HCT116 (cell line): ENCODE data around the gene CPED1. TPM values are rescaled to one million over a fixed set of nuclear protein-coding genes. Genes with fewer than 3 reads are reported as not detected.

Experiments
- ATAC-seq: fragments of 200-7000 bp; cut with Tn5 transposase; 2 replicates; pipeline ENCODE4 v1.9.1; 2020; ENCODE audit warnings: mild to moderate bottlenecking, moderate library complexity
- BruUV-seq: library from RNA; stranded (reverse); fragments of 400-500 nt; replicated peaks from 2 replicates; lab custom pipeline; 2021; lab: Mats Ljungman, UMichigan
- CTCF ChIA-PET: fragments of 300-600 bp; sonication (Branson Sonifier 250); formaldehyde crosslinking; loops from one replicate; lab custom pipeline; 2021; ENCODE audit warnings: antibody characterized with exemption; lab: Charles Lee
- POLR2A ChIA-PET: fragments of 300-600, 350-600 bp; sonication (Branson Sonifier 250); formaldehyde crosslinking; loops from one replicate; lab custom pipeline; 2021; ENCODE audit warnings: antibody characterized with exemption; lab: Charles Lee
- RAD21 ChIA-PET, 2 experiments: fragments of 300-600 bp; sonication (Branson Sonifier 250); formaldehyde crosslinking; loops; one replicate each; lab custom pipeline; 2023; ENCODE audit warnings: low total read pairs in 2 of 2; ENCODE audit not compliant: uncharacterized antibody in 2 of 2, unreplicated experiment in 2 of 2, low non-redundant PET in 1 of 2; lab: Charles Lee
- DNase-seq: peaks from one replicate; pipeline ENCODE4 v3.0.0-alpha.2; 2010; ENCODE audit warnings: low read depth, low spot score
- H2AFZ ChIP-seq: fragments of 200-600 bp; shearing (Covaris generic), sonication (generic); 2 replicates; pipeline ENCODE4 v1.6.1; 2017; ENCODE audit warnings: low read depth, mixed run types, mixed read lengths, antibody characterized with exemption, low read length; ENCODE audit not compliant: poor library complexity, severe bottlenecking
- H3K27ac ChIP-seq: 2 replicates; pipeline ENCODE4 v1.5.1; 2012; ENCODE audit warnings: low read depth, low read length
- H3K27me3 ChIP-seq: fragments of 200-600 bp; sonication (generic); 2 replicates; pipeline ENCODE4 v1.6.1; 2016; ENCODE audit warnings: mixed run types, low read length, mixed read lengths; ENCODE audit not compliant: insufficient read depth
- H3K36me3 ChIP-seq, 2 experiments: fragments of 200-500 bp in 1 of 2; fragments of 200-600 bp in 1 of 2; sonication (Bioruptor generic) in 1 of 2; sonication (generic) in 1 of 2; 2 replicates each; pipeline versions ENCODE4 v1.5.1 to v1.6.1; 2014 to 2016; ENCODE audit warnings: low read length in 2 of 2, inconsistent platforms in 1 of 2, mixed read lengths in 1 of 2, mixed run types in 1 of 2; ENCODE audit not compliant: insufficient read depth in 2 of 2, control insufficient read depth in 1 of 2
- H3K4me1 ChIP-seq, 2 experiments: fragments of 200-600 bp in 1 of 2; sonication (generic) in 1 of 2; 2 replicates each; pipeline versions ENCODE4 v1.5.1 to v1.6.1; 2012 to 2017; ENCODE audit warnings: low read length in 2 of 2, inconsistent platforms in 1 of 2, mild to moderate bottlenecking in 1 of 2, mixed read lengths in 1 of 2, mixed run types in 1 of 2, moderate library complexity in 1 of 2; ENCODE audit not compliant: insufficient read depth in 2 of 2, control insufficient read depth in 1 of 2
- H3K4me2 ChIP-seq: fragments of 200-600 bp; sonication (generic); 2 replicates; pipeline ENCODE4 v1.6.1; 2017; ENCODE audit warnings: mixed run types, low read length, mixed read lengths
- H3K4me3 ChIP-seq, 2 experiments: fragments of 200-600 bp in 1 of 2; sonication (generic) in 1 of 2; replicated peaks in 1 of 2; 2 replicates each; pipeline ENCODE4 v1.5.1; 2011 to 2016; ENCODE audit warnings: low read length in 2 of 2, control low read depth in 1 of 2, low read depth in 1 of 2, mild to moderate bottlenecking in 1 of 2, mixed read lengths in 1 of 2, mixed run types in 1 of 2
- H3K79me2 ChIP-seq: fragments of 200-600 bp; sonication (generic); 2 replicates; pipeline ENCODE4 v1.6.1; 2017; ENCODE audit warnings: mild to moderate bottlenecking, mixed run types, low read length, moderate library complexity, mixed read lengths; ENCODE audit not compliant: insufficient read depth
- H3K9ac ChIP-seq: fragments of 200-600 bp; sonication (generic); 2 replicates; pipeline ENCODE4 v1.6.1; 2016; ENCODE audit warnings: low read length, mixed read lengths
- H3K9me2 ChIP-seq: fragments of 200-600 bp; sonication (generic), shearing (Covaris generic); 2 replicates; pipeline ENCODE4 v1.6.1; 2017; ENCODE audit warnings: mixed run types, mild to moderate bottlenecking, moderate library complexity; ENCODE audit not compliant: insufficient read depth
- H3K9me3 ChIP-seq, 2 experiments: fragments of 200-500 bp in 1 of 2; fragments of 200-600 bp in 1 of 2; sonication (Bioruptor generic) in 1 of 2; sonication (generic) in 1 of 2; 2 replicates each; pipeline ENCODE4 v1.6.1; 2014 to 2017; ENCODE audit warnings: low read length in 2 of 2, mixed read lengths in 2 of 2, inconsistent platforms in 1 of 2, low read depth in 1 of 2, mild to moderate bottlenecking in 1 of 2, mixed run types in 1 of 2, moderate library complexity in 1 of 2; ENCODE audit not compliant: control insufficient read depth in 1 of 2, insufficient read depth in 1 of 2
- H4K20me1 ChIP-seq: fragments of 200-600 bp; sonication (generic), shearing (Covaris generic); 2 replicates; pipeline ENCODE4 v1.6.1; 2017; ENCODE audit warnings: mixed run types, mild to moderate bottlenecking, moderate library complexity; ENCODE audit not compliant: insufficient read depth
- ATF3 ChIP-seq: IDR thresholded peaks from 2 replicates; pipeline ENCODE4 v1.6.1; 2012
- CBX3 ChIP-seq: IDR thresholded peaks from 2 replicates; pipeline ENCODE4 v1.6.1; 2012; ENCODE audit warnings: low read depth
- CEBPB ChIP-seq: IDR thresholded peaks from 2 replicates; pipeline ENCODE4 v1.6.1; 2012; ENCODE audit warnings: low read depth
- CTCF ChIP-seq, 3 experiments: fragments of 200-600 bp in 1 of 3; sonication (generic) in 1 of 3; IDR thresholded peaks in 2 of 3; conservative IDR thresholded peaks in 1 of 3; 2 replicates each; pipeline ENCODE4 v1.5.1; 2012 to 2017; ENCODE audit warnings: low read depth in 2 of 3, low read length in 2 of 3, antibody characterized with exemption in 1 of 3, borderline replicate concordance in 1 of 3, control low read depth in 1 of 3, mild to moderate bottlenecking in 1 of 3, mixed read lengths in 1 of 3, mixed run types in 1 of 3, moderate library complexity in 1 of 3; ENCODE audit not compliant: insufficient read depth in 1 of 3
- EGR1 ChIP-seq: IDR thresholded peaks from 2 replicates; pipeline ENCODE4 v1.6.1; 2012; ENCODE audit warnings: low read depth
- ELF1 ChIP-seq: IDR thresholded peaks from 2 replicates; pipeline ENCODE4 v1.6.1; 2012; ENCODE audit warnings: low read depth, borderline replicate concordance
- EZH2phosphoT487 ChIP-seq: fragments of 200-600 bp; IDR thresholded peaks from 2 replicates; pipeline ENCODE4 v1.6.1; 2018; ENCODE audit warnings: antibody characterized with exemption, borderline replicate concordance
- FOSL1 ChIP-seq: IDR thresholded peaks from 2 replicates; pipeline ENCODE4 v1.6.1; 2012; ENCODE audit warnings: low read depth
- JUND ChIP-seq: IDR thresholded peaks from 2 replicates; pipeline ENCODE4 v1.6.1; 2012
- POLR2AphosphoS5 ChIP-seq: IDR thresholded peaks from 2 replicates; pipeline ENCODE4 v1.6.1; 2011; ENCODE audit warnings: mild to moderate bottlenecking, low read depth, low read length, moderate library complexity
- RAD21 ChIP-seq: IDR thresholded peaks from 2 replicates; pipeline ENCODE4 v1.6.1; 2012; ENCODE audit warnings: low read depth, mild to moderate bottlenecking
- REST ChIP-seq: IDR thresholded peaks from 2 replicates; pipeline ENCODE4 v1.6.1; 2012; ENCODE audit warnings: low read depth
- SIN3A ChIP-seq: IDR thresholded peaks from 2 replicates; pipeline ENCODE4 v1.6.1; 2012; ENCODE audit warnings: low read depth
- SP1 ChIP-seq: IDR thresholded peaks from 2 replicates; pipeline ENCODE4 v1.6.1; 2012; ENCODE audit warnings: low read depth
- TCF7L2 ChIP-seq: IDR thresholded peaks from 2 replicates; pipeline ENCODE4 v1.7.0; 2011; ENCODE audit warnings: borderline replicate concordance, inconsistent platforms; ENCODE audit not compliant: insufficient read depth, insufficient read length; ENCODE audit errors: extremely low read depth
- YY1 ChIP-seq: IDR thresholded peaks from 2 replicates; pipeline ENCODE4 v1.6.1; 2011; ENCODE audit warnings: low read length, low read depth, moderate library complexity, mild to moderate bottlenecking; ENCODE audit not compliant: insufficient replicate concordance; ENCODE audit errors: extremely low read depth
- ZBTB33 ChIP-seq: IDR thresholded peaks from 2 replicates; pipeline ENCODE4 v1.6.1; 2011; ENCODE audit warnings: mild to moderate bottlenecking, low read length, moderate library complexity; ENCODE audit not compliant: insufficient replicate concordance; ENCODE audit errors: extremely low read depth
- ZFX ChIP-seq: fragments of 450-650 bp; IDR thresholded peaks from 2 replicates; pipeline ENCODE4 v1.6.1; 2017
- intact Hi-C: fragments of 100-400 bp; cut with micrococcal nuclease; formaldehyde crosslinking; loops from 2 replicates; pipeline ENCODE4 v1.10.0; 2022
- total RNA-seq: library from RNA; stranded (reverse); gene quantifications from one replicate; pipeline ENCODE4 v1.2.1, GENCODE V29; 2021; ENCODE audit not compliant: unreplicated experiment
- TF ChIP-seq, protein P1 (sequence below): IDR thresholded peaks from 2 replicates; pipeline ENCODE4 v1.6.1; 2012

CPED1 gene
- total RNA-seq, 1 experiment from 2014 or later = 1.2 TPM

DNA sequence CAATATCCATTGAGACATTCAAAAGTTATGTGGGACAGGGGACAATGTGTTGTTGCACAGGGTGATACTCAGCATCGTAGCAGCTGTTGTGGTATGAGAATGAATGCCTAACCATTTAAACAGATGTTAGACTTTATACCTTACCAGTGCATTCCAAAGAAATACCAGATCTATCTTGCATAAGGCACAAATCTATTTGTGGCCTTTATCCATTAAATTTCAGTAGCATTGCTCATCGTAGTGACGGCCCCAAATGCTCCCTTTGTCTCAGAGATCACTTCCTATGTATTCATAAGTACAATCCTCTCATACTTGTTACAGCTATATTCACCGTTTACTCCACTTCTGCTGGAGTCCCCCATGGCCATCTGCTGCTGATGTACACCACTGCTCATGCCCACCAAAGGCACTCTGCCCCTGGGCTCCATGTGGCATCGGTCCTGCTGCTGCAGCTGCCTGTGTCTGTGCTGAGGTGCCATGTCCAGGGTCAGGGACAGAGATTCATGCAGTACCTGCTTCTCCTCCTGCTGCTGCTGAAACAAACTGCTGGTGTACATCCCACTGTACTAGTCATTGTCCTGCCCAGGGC, 96.3 kb downstream of the CPED1 start:
- no peaks in the 10 kb centered on the region for H3K9me2 ChIP-seq
- POLR2A ChIA-PET = no interaction called here
- CTCF ChIA-PET = no interaction called here
- no peaks in the 10 kb centered on the region for H3K36me3 ChIP-seq
- BruUV-seq = no TSS peak
- RAD21 ChIA-PET = no interaction called here
- H3K9ac ChIP-seq = peak overlapping the region; percentile 23; the same call in 1 of the 2 replicates
- ATAC-seq = peak; percentile 52
- H3K9me3 ChIP-seq = no peaks in the 10 kb centered on the region
- H3K4me2 ChIP-seq = peak overlapping the region; percentile 57
- no peaks in the 10 kb centered on the region for H3K79me2 ChIP-seq
- H4K20me1 ChIP-seq = no peaks in the 10 kb centered on the region
- H3K27ac ChIP-seq = no peak overlapping the region
- H2AFZ ChIP-seq = peak overlapping the region; percentile 87
- intact Hi-C loops = no loop called here
- DNase-seq = no peak
- H3K27me3 ChIP-seq = no peaks in the 10 kb centered on the region
- H3K4me1 ChIP-seq = peaks cover 9 to 33% of the 10 kb centered on the region in 2 experiments
- H3K4me3 ChIP-seq = peak overlapping the region in 1 of 2 experiments; percentile 18; a peak in 1 of 4 replicates
- TF ChIP-seq REST (no peak), ELF1 (no peak), RAD21 (no peak), FOSL1 (no peak), SIN3A (no peak), POLR2AphosphoS5 (no peak), EZH2phosphoT487 (no peak), YY1 (no peak), SP1 (no peak; the same call in 1 of the 2 replicates), ATF3 (no peak), JUND (no peak), TCF7L2 (no peak), CEBPB (no peak), CTCF (IDR thresholded peaks at IDR 0.05 in 2 of 3, conservative IDR thresholded peaks at IDR 0.05 in 1 of 3; ENCODE audit: borderline replicate concordance in 1 of 3, insufficient read depth in 1 of 3, low read depth in 2 of 3, low read length in 2 of 3) (no peak), ZBTB33 (no peak), ZFX (no peak), CBX3 (no peak), EGR1 (no peak)
- TF ChIP-seq, protein P1, sequence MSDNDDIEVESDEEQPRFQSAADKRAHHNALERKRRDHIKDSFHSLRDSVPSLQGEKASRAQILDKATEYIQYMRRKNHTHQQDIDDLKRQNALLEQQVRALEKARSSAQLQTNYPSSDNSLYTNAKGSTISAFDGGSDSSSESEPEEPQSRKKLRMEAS = no peak
